BE2C (cell line): ENCODE measurements around the gene MYH6.
"Not testable (repeated sequence)": the region's sequence is repeated elsewhere in the genome, so short reads cannot be mapped to it uniquely, and the experiment has no call there.

ENCODE experiments used
- DNase-seq: peaks from one replicate; pipeline ENCODE4 v3.0.0-alpha.2; 2020
- H3K27me3 ChIP-seq: fragments of 250-450 bp; sonication (Bioruptor Pico); 2 replicates; pipeline ENCODE4 v1.5.1; 2020; ENCODE audit warnings: mild to moderate bottlenecking
- H3K36me3 ChIP-seq: fragments of 250-450 bp; sonication (Bioruptor Pico); 2 replicates; pipeline ENCODE4 v1.5.1; 2020; ENCODE audit warnings: mild to moderate bottlenecking
- H3K4me1 ChIP-seq: fragments of 250-450 bp; sonication (Bioruptor Pico); 2 replicates; pipeline ENCODE4 v1.5.1; 2020
- H3K4me3 ChIP-seq: 2 replicates; pipeline ENCODE4 v1.5.1; 2011; ENCODE audit warnings: low read depth, low read length
- H3K9me3 ChIP-seq: fragments of 250-450 bp; sonication (Bioruptor Pico); 2 replicates; pipeline ENCODE4 v1.5.1; 2020
- TF ChIP-seq, protein P1 (sequence below): IDR thresholded peaks from 2 replicates; pipeline ENCODE4 v1.5.1; 2012; ENCODE audit warnings: mild to moderate bottlenecking, low read depth, low read length

The MYH6 gene

DNA sequence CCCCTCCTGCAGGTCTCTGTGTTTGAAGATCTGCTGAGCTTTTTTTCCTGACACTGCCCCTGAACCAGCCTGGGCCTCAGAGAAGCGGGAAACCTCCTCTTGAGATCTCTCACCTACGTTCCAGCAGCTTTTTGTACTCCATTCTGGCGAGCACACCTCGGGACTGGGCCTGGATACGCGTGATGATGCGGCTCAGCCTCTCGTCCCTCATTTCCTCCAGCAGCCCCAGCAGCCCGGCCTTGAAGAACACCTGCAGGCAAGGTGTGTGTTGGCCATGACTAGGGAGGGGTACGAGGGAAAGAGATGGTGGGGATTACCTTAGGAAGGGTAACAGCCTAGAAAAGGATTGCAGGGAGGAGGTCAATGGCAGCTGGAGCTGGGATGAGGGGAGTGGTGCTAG is 17.1 kb upstream of the MYH6 start:
- no peak overlapping the region for H3K4me3 ChIP-seq
- H3K9me3 ChIP-seq, result no peaks in the 10 kb centered on the region
- no peaks in the 10 kb centered on the region for H3K36me3 ChIP-seq
- peaks cover 4% of the 10 kb centered on the region for H3K27me3 ChIP-seq
- TF ChIP-seq, protein P1, sequence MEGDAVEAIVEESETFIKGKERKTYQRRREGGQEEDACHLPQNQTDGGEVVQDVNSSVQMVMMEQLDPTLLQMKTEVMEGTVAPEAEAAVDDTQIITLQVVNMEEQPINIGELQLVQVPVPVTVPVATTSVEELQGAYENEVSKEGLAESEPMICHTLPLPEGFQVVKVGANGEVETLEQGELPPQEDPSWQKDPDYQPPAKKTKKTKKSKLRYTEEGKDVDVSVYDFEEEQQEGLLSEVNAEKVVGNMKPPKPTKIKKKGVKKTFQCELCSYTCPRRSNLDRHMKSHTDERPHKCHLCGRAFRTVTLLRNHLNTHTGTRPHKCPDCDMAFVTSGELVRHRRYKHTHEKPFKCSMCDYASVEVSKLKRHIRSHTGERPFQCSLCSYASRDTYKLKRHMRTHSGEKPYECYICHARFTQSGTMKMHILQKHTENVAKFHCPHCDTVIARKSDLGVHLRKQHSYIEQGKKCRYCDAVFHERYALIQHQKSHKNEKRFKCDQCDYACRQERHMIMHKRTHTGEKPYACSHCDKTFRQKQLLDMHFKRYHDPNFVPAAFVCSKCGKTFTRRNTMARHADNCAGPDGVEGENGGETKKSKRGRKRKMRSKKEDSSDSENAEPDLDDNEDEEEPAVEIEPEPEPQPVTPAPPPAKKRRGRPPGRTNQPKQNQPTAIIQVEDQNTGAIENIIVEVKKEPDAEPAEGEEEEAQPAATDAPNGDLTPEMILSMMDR, result no peak
- no peaks in the 10 kb centered on the region for H3K4me1 ChIP-seq
- DNase-seq, result no peak

DNA sequence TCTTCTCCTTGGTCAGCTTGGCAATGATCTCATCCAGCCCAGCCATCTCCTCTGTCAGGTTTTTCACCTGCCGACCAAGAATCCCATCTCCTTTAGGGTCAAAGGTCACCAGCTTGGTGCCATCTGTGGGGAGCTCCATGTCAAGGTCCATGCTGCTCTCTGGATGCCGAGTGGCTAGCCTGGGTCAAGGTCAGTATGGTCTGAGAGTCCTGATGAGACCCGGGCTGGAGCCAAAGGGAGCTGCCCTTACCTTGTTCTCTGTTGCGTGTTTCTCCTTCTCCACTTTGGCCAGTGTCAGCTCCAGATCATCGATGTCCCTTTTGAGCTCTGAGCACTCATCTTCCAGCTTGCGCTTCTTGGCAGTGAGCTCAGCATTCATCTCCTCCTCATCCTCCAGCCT is 15.6 kb upstream of the MYH6 start:
- H3K9me3 ChIP-seq, result no peaks in the 10 kb centered on the region
- H3K36me3 ChIP-seq, result no peaks in the 10 kb centered on the region
- peaks cover 4% of the 10 kb centered on the region for H3K27me3 ChIP-seq
- TF ChIP-seq, protein P1, result no peak
- no peaks in the 10 kb centered on the region for H3K4me1 ChIP-seq
- H3K4me3 ChIP-seq, result no peak overlapping the region
- DNase-seq, result no peak

DNA sequence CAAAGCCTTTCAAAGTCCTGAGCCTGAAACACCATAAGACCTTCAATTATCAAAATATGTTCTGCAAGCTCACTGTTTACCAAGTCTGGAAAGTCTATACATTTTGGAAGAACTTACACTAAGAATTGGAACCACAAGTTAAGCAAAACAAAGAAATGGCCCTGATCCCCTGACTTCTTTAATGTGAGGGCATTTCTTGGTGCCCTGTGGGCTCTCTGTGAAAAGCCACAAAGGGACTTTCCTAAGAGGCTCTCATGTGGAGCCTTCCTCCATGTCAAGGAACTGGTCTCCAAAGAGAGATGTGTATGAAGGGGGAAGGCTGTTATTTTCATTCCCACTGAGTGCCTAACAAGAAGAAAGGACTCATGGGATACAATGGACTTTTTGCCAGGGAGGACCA is 13.5 kb upstream of the MYH6 start:
- H3K36me3 ChIP-seq, result no peaks in the 10 kb centered on the region
- H3K4me1 ChIP-seq, result no peaks in the 10 kb centered on the region
- H3K27me3 ChIP-seq, result peaks cover 4% of the 10 kb centered on the region
- DNase-seq, result no peak
- H3K9me3 ChIP-seq, result no peaks in the 10 kb centered on the region
- TF ChIP-seq, protein P1, result no peak
- H3K4me3 ChIP-seq, result no peak overlapping the region

DNA sequence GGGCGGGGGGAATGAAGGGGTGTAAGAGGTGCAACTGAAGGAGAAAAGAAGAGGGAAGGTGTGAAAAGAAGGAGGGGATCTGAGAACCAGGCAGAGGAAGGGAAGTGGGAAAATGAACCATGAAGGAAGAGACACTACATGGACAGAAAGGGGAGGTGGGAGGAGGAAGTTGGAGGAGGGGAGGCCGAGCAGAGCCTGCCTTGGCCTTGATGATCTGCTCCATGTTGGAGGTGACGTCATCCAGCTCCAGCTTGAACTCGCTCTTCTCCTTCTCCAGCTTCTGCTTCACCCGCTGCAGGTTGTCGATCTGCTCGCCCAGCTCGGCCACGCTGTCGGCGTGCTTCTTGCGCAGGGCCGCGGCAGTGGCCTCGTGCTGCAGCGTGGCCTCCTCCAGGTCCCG is 11.6 kb upstream of the MYH6 start:
- not testable (repeated sequence) for H3K4me1 ChIP-seq, H3K27me3 ChIP-seq, H3K9me3 ChIP-seq, DNase-seq, H3K4me3 ChIP-seq, H3K36me3 ChIP-seq

DNA sequence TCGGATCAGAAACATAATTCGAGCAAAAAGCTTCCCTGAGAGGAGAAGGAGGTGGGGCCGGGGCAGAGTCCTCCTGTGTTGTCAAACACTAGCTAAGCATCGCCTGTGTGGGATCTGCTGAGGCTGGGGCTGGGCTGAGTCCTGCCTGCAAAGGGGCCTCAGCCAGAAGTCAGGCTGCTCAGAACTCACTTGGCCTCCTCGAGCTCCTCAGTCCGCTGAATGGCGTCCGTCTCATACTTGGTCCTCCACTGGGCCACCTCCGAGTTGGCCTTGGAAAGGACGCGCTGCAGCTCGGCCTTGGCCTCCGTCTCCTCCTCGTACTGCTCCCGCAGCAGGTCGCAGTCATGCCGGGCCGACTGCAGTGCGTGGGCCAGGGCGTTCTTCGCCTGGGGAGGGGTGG is 9.9 kb upstream of the MYH6 start:
- Histone ChIP-seq H3K4me1 (no peaks in the 10 kb centered on the region), H3K27me3 (no peaks in the 10 kb centered on the region; the same call in none of the 2 replicates), H3K36me3 (no peaks in the 10 kb centered on the region), H3K4me3 (no peak overlapping the region), H3K9me3 (no peaks in the 10 kb centered on the region)
- DNase-seq, result no peak
- TF ChIP-seq, protein P1, result no peak

DNA sequence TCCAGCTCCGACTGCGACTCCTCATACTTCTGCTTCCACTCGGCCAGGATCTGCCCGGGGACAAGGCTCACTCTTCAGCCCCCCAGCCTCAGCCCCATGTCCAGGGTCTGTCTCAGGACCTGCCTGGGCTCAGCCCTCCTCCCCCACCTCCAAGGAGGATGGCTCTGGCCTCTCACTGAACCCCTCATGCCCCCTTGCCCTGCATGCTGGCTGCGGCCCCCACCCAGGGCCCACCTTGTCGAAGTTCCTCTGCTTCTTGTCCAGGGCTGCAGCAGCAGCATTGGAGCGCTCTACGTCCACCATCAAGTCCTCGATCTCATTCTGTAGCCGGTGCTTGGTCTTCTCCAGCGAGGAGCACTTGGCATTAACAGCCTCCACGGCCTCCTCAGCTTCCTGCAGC is 9.2 kb upstream of the MYH6 start:
- not testable (repeated sequence) for H3K4me1 ChIP-seq, H3K27me3 ChIP-seq, H3K9me3 ChIP-seq, H3K4me3 ChIP-seq, H3K36me3 ChIP-seq, DNase-seq

DNA sequence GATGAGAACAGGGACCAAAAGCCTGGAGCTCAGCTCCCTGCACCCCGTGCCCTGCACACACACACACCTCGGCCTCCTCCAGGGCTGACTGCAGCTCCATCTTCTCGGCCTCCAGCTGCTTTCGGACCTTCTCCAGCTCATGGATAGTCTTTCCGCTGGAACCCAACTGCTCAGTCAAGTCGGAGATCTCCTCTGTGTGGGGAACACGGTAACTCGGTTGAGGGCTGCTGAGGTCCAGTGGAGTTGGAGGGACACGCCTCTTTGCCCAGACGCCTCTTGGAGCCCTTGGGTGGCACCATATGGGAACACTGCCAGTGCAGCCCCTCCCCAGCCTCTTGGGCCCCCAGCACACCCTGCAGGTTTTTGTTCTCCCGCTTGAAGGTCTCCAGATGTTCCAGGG is 8.7 kb upstream of the MYH6 start:
- Histone ChIP-seq H3K27me3 (peaks cover 6% of the 10 kb centered on the region), H3K36me3 (no peaks in the 10 kb centered on the region), H3K4me3 (no peak overlapping the region), H3K4me1 (no peaks in the 10 kb centered on the region), H3K9me3 (no peaks in the 10 kb centered on the region)
- TF ChIP-seq, protein P1, result no peak
- DNase-seq, result no peak
